HFF-Myc (cell line): ENCODE results near the gene IRF2BPL.

Experiments
- DNase-seq: peaks from one replicate; pipeline ENCODE4 v3.0.0-alpha.2; 2011; ENCODE audit warnings: low read depth; ENCODE audit errors: extremely low read depth
- H3K4me3 ChIP-seq: replicated peaks from 2 replicates; pipeline ENCODE4 v1.5.1; 2011; ENCODE audit warnings: low read depth, mild to moderate bottlenecking, control low read depth, low read length
- TF ChIP-seq, protein P1 (sequence below): IDR thresholded peaks from 2 replicates; pipeline ENCODE4 v1.5.1; 2012; ENCODE audit warnings: mild to moderate bottlenecking, low read depth, low read length, control low read depth; ENCODE audit errors: missing control alignments

IRF2BPL gene

DNA sequence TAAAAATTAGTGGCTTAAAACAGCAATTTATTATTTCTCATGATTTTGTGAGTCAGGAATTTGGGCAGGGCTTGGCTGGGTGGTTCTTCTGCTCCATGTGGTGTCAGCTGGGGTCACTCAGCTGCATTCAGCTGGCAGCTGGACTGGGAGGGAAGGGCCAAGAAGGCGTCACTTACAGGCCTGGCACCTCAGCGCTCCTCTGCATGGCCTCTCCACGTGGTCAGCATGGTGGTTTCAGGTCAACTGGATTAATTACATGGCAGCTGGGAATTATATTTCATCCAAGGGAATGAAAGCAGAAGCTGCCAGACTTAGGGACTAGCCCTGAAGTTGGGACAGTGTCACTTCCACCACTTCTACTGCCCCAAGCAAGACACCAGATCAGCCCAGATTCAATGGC is 27.5 kb upstream of the IRF2BPL start:
- H3K4me3 ChIP-seq: no peak overlapping the region

GRCh38 chr14:77055306-77055705 is 26.8 kb upstream of the IRF2BPL start:
- TF ChIP-seq, protein P1, sequence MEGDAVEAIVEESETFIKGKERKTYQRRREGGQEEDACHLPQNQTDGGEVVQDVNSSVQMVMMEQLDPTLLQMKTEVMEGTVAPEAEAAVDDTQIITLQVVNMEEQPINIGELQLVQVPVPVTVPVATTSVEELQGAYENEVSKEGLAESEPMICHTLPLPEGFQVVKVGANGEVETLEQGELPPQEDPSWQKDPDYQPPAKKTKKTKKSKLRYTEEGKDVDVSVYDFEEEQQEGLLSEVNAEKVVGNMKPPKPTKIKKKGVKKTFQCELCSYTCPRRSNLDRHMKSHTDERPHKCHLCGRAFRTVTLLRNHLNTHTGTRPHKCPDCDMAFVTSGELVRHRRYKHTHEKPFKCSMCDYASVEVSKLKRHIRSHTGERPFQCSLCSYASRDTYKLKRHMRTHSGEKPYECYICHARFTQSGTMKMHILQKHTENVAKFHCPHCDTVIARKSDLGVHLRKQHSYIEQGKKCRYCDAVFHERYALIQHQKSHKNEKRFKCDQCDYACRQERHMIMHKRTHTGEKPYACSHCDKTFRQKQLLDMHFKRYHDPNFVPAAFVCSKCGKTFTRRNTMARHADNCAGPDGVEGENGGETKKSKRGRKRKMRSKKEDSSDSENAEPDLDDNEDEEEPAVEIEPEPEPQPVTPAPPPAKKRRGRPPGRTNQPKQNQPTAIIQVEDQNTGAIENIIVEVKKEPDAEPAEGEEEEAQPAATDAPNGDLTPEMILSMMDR: no peak
- no peak for DNase-seq
- no peak overlapping the region for H3K4me3 ChIP-seq

More for the DNA sequence above, 27.5 kb upstream of the IRF2BPL start:
- DNase-seq: no peak
- TF ChIP-seq, protein P1: no peak

DNA sequence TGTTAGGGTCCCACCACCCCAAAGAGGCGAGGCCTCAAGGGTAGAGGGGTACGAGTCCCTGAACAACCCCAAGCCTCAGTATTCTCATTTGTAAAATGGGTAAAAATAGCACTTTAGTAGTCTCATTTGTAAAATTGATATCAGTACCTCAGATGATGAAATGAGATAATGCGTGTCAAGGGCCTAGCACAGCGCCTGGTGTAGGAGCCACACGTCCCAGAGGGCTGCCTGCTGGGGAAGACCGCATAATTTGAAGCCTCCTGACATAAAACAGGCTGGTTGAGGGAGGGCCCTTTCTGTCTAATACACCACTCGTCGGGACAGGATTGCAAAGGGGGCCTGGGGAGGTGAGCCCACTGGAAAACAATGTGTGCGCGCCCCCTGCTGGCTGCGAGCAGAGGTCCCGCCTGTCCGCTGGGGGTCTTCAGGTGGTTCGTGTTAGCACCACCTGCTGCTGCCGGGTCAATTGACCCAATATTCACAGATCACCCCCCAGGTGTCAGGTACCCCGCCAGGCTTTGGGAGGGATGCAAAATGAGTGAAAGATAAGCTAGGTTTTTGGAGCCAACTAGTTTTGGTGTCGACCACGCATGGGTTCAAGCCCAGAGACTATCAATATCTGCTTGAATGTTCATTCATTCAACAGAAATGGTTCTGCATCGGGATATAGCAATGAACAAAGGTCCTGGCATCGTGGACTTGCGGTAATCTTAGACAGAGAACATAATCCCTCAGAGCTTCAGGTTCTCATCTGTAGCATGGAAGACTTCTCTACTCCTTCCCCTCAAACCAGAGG is 24.7 kb upstream of the IRF2BPL start:
- no peak overlapping the region for H3K4me3 ChIP-seq
- TF ChIP-seq, protein P1: peak; percentile 87
- no peak for DNase-seq

DNA sequence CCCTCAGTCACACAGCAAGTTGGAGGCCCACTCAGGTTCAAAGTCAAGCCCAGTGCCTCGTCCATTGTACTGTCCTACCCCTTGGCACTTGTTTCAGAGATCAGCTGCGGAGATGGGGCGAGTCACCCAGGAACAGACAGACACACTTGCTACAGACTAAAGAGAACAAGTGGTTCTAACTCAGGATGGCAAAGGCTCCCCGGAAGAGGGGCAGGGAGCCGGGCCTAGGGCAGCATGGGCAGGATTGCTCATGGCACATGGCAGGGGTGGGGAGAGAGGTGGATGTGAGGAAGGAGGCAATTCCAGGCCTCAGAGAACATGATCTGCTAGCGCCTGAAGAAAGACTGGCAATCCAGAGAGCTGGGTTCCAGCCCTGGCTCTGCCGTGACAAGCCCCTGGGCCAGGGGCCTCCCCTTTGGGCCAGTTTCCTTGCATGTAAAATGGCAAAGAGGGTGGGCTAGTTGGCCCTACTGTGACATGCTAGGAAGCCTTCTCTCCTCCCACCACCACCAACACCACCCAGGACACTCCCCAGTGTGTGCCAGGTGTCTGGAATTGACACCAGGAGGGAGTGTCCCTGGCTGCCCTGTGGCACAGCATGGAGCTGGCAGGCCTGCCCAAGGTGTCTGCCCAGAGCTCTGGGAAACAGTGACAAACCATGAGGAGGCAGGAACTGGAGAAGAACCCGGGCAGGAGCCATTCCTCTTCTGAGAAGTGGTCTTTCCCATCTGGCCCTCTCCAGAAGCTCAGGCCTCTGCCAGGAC is 24.0 kb upstream of the IRF2BPL start:
- H3K4me3 ChIP-seq: no peak overlapping the region
- no peak for DNase-seq
- TF ChIP-seq, protein P1: no peak

GRCh38 chr14:77051116-77051515 is 22.6 kb upstream of the IRF2BPL start:
- TF ChIP-seq, protein P1: no peak
- no peak overlapping the region for H3K4me3 ChIP-seq
- DNase-seq: no peak

DNA sequence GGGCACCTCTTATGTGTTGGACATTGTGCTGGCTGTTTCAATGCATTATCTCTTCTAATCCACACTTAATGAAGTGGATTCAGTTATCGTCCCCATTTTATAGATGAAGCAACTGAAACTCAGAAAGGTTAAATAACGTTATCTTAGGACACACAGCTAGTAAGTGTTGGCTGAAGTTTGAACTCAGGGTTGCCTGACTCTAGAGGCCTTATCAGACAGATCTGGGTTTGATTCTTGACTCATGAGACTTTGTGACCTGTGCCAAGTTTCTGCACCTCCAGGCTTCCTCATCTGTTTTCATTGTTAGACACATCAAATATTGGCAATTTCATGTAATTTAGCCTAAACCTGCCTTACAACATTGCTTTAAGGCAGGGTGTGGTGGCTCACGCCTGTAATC is 18.2 kb upstream of the IRF2BPL start:
- no peak overlapping the region for H3K4me3 ChIP-seq
- TF ChIP-seq, protein P1: no peak
- DNase-seq: no peak
